Panc1 (cell line): ENCODE measurements around the gene EMC9.

Experiments used
- CTCF ChIP-seq: fragments of 450-650 bp; IDR thresholded peaks from 2 replicates; pipeline ENCODE4 v1.5.1; 2017; ENCODE audit warnings: mild to moderate bottlenecking
- POLR2AphosphoS5 ChIP-seq: IDR thresholded peaks from 2 replicates; pipeline ENCODE4 v1.6.1; 2012; ENCODE audit warnings: mild to moderate bottlenecking, low read depth, low read length, moderate library complexity
- REST ChIP-seq, 2 experiments: IDR thresholded peaks; 2 replicates each; pipeline ENCODE4 v1.6.1; 2011 to 2012; ENCODE audit warnings: low read depth in 2 of 2, control low read depth in 1 of 2, low read length in 1 of 2, mild to moderate bottlenecking in 1 of 2, moderate library complexity in 1 of 2; ENCODE audit not compliant: insufficient read depth in 1 of 2
- SIN3A ChIP-seq: IDR thresholded peaks from 2 replicates; pipeline ENCODE4 v1.6.1; 2012; ENCODE audit warnings: low read depth, mild to moderate bottlenecking, low read length, moderate library complexity, borderline replicate concordance; ENCODE audit not compliant: insufficient read depth
- TCF7L2 ChIP-seq: IDR thresholded peaks from 2 replicates; pipeline ENCODE4 v1.6.1; 2011; ENCODE audit warnings: mild to moderate bottlenecking, low read depth, low read length, inconsistent platforms

- no peak for TF ChIP-seq CTCF
- no peak for TF ChIP-seq POLR2AphosphoS5
- TF ChIP-seq TCF7L2 = no peak
- TF ChIP-seq REST (IDR thresholded peaks at IDR 0.05; ENCODE audit: insufficient read depth in 1 of 2, low read depth in 2 of 2, low read length in 1 of 2) = no peak
- no peak for TF ChIP-seq SIN3A
These were observed 9.8 kb downstream of the EMC9 start for GRCh38 chr14:24131549-24131966.
